Stimulated activated CD8-positive, alpha-beta memory T cell treated with anti-CD3 and anti-CD28 coated beads, Interleukin-4, amount 100 ng/mL, for 24 hours (primary cell): ENCODE data around the gene GIMAP1.
A peak's percentile ranks its signal among the peaks of the same experiment; 100 is the strongest.

Experiments
- DNase-seq: peaks from one replicate; pipeline ENCODE4 v3.0.0-alpha.2; 2020; ENCODE audit warnings: low read depth

GIMAP1 gene

GRCh38 chr7:150748376-150748775 lies 32.0 kb downstream of the GIMAP1 start:
- DNase-seq = no peak

- no peak for DNase-seq
These were observed 35.3 kb downstream of the GIMAP1 start for GRCh38 chr7:150751702-150752101.

GRCh38 chr7:150753239-150753638 lies 36.8 kb downstream of the GIMAP1 start:
- no peak for DNase-seq

DNA sequence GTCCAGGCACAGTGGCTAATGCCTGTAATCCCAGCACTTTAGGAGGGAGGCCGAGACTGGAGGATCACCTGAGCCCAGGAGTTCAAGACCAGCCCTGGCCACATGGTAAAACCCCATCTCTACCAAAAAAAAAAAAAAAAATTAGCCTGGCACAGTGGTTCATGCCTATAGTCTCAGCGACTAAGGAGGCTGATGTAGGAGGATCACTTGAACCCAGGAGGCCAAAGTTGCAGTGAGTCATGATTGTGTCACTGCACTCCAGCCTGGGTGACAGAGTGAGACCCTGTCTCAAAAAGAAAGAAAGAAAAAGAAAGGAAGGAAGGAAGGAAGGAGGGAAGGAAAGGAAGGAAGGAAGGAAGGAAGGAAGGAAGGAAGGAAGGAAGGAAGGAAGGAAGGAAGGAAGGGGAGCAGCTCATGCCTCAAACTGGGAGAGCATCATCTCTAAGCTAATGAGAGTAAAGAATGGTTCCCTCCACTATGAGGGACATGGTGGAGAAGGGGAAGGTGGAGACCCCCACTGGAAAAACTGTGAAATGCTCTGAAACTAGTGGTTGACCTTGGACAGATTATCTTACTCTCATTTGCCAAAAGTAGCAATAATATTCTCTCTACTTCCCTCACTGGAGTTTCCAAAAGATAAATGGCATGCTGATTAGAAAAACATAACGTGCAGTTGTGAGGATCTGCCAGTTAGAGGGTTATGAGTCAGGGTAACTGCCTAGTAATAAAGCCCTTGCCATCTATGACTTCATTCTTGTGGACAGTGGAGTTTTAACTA lies 37.6 kb downstream of the GIMAP1 start:
- DNase-seq = no peak

DNA sequence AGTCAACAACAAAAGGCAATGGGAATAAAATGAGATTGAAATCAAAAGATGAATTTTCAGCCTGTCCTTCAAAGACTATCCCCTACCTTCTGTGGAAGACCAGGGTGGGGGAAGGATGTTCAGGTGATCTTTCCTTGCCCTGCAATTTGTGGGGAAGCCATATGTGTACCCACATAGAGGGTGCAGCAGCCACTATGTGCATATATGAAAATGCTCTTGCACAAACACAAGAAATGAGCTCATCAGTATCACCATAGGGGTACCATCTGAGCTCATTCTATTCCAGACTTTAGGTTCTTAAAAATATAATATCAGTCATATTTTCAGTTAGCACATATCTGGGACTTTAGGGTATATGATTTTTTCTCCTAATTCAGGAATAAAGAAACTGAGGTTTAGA lies 38.5 kb downstream of the GIMAP1 start:
- no peak for DNase-seq

DNA sequence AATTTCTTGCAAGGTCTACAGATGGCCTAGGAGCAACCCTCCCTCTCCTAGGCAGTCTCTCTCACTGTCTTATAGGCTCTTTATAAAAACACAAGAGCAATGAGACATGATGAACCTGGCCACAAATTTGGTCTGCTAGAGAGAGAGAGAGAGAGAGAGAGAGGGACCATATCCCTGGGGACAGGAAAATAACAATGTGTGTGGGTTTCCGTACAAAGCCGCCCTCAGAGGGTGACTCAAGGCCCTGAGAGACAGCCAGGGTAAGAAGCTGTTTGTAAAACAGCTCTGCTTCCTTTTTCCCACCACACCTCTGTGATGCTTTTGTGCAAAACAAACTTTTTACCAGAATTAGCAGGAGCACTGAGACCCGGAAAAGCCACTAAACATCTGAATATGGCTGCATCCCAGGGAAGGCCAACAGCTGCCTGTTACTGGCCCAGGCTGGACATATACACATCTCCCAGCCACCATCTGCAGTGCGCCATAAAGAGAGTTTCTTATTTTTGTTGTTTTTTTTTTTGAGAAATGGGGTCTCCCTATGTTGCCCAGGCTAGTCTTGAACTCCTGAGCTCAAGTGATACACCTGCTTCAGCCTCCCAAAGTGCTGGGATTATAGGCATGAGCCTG lies 39.2 kb downstream of the GIMAP1 start:
- DNase-seq = peak; percentile 51

DNA sequence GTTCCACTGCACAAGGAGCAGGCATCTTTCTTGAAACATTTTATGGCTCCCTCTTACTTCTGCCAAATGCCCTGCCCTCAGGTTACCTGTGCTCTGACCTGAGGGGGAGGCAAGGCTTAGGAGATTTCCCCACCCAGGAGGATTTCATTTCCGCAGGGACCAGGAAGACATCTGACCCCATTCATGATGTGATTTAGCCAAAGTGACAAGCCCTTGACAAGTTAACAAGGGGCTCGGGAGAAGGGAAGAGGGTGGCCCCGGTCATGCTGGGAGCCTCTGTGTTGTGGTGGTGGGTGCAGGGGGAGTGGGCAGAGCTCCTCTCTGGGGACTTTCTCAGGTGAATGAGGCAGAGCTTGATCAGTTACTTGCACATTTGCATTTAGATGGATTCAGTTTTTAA lies 39.8 kb downstream of the GIMAP1 start:
- no peak for DNase-seq

DNA sequence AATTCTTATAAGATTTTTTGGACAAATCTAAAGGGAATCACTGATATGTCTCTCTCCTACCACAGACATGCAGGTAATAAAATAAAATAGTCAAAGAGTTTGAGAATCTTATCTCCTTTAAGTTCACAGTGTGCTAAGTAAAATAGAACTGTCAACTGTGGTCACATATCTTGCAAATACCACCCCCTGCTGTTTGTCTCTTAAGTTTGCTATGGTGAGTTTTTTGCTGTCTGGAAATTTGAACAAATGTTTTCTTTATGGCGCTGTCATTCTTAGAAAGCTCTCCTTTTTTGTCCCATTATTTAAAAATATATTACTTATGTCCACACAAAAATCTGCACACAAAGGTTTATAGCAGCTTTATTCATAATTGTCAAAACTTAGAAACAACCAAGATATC lies 40.4 kb downstream of the GIMAP1 start:
- DNase-seq = no peak

DNA sequence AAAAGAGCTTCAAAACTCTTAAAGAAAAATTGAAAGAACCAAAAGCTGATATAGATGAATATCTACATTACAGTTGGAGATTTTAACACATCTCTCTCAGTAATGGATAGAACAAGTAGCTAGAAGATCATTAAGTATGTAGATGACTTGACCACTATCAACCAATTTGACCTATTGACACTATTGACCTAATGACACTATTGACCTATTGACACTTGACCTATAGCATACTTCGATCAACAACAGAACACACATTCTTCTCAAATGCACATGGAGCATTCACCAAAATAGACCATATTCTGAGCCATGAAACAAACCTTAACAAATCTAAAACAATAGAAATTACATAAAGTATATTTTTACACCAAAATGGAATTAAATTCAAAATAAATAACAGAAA lies 43.1 kb downstream of the GIMAP1 start:
- DNase-seq = no peak

GRCh38 chr7:150766334-150766709 lies 49.9 kb downstream of the GIMAP1 start:
- DNase-seq = no peak

DNA sequence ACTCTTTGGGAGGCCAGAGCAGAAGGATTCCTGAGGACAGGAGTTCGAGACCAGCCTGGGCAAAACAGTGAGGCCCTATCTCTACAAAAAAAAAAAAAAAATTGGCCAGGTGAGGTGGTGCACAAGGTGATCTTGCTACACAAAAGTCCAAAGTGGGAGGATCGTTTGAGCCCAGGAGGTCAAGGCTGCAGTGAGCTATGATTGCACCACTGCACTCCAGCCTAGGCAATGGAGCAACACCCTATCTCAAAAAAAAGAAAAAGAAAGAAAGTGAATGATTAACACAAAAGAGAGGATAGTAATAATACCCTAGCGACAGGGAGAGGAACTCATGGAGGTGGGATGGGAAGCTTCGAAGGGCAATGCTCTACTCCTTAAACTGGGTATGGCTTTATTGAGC lies 53.4 kb downstream of the GIMAP1 start:
- no peak for DNase-seq
